ENCODE data around the gene TEN1. TPM values are rescaled to one million over a fixed set of nuclear protein-coding genes. Genes with fewer than 3 reads are reported as not detected.

The TEN1 gene
- total and polyA plus RNA-seq, 9 of the 15 experiments (the other 6 are each of a cell fraction or from before 2014, with no cell fraction given), result 1.3 to 25.7 (median 10.1) TPM

GRCh38 chr17:76019833-76020467 lies 40.9 kb downstream of the TEN1 start (continued):
- TF ChIP-seq, protein P1, sequence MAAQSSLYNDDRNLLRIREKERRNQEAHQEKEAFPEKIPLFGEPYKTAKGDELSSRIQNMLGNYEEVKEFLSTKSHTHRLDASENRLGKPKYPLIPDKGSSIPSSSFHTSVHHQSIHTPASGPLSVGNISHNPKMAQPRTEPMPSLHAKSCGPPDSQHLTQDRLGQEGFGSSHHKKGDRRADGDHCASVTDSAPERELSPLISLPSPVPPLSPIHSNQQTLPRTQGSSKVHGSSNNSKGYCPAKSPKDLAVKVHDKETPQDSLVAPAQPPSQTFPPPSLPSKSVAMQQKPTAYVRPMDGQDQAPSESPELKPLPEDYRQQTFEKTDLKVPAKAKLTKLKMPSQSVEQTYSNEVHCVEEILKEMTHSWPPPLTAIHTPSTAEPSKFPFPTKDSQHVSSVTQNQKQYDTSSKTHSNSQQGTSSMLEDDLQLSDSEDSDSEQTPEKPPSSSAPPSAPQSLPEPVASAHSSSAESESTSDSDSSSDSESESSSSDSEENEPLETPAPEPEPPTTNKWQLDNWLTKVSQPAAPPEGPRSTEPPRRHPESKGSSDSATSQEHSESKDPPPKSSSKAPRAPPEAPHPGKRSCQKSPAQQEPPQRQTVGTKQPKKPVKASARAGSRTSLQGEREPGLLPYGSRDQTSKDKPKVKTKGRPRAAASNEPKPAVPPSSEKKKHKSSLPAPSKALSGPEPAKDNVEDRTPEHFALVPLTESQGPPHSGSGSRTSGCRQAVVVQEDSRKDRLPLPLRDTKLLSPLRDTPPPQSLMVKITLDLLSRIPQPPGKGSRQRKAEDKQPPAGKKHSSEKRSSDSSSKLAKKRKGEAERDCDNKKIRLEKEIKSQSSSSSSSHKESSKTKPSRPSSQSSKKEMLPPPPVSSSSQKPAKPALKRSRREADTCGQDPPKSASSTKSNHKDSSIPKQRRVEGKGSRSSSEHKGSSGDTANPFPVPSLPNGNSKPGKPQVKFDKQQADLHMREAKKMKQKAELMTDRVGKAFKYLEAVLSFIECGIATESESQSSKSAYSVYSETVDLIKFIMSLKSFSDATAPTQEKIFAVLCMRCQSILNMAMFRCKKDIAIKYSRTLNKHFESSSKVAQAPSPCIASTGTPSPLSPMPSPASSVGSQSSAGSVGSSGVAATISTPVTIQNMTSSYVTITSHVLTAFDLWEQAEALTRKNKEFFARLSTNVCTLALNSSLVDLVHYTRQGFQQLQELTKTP (IDR thresholded peaks at IDR 0.05; ENCODE audit: low read depth in 1 of 2, partially characterized antibody in 2 of 2), result peak in 1 of 2 experiments; percentile 73
- TF ChIP-seq, protein P2, sequence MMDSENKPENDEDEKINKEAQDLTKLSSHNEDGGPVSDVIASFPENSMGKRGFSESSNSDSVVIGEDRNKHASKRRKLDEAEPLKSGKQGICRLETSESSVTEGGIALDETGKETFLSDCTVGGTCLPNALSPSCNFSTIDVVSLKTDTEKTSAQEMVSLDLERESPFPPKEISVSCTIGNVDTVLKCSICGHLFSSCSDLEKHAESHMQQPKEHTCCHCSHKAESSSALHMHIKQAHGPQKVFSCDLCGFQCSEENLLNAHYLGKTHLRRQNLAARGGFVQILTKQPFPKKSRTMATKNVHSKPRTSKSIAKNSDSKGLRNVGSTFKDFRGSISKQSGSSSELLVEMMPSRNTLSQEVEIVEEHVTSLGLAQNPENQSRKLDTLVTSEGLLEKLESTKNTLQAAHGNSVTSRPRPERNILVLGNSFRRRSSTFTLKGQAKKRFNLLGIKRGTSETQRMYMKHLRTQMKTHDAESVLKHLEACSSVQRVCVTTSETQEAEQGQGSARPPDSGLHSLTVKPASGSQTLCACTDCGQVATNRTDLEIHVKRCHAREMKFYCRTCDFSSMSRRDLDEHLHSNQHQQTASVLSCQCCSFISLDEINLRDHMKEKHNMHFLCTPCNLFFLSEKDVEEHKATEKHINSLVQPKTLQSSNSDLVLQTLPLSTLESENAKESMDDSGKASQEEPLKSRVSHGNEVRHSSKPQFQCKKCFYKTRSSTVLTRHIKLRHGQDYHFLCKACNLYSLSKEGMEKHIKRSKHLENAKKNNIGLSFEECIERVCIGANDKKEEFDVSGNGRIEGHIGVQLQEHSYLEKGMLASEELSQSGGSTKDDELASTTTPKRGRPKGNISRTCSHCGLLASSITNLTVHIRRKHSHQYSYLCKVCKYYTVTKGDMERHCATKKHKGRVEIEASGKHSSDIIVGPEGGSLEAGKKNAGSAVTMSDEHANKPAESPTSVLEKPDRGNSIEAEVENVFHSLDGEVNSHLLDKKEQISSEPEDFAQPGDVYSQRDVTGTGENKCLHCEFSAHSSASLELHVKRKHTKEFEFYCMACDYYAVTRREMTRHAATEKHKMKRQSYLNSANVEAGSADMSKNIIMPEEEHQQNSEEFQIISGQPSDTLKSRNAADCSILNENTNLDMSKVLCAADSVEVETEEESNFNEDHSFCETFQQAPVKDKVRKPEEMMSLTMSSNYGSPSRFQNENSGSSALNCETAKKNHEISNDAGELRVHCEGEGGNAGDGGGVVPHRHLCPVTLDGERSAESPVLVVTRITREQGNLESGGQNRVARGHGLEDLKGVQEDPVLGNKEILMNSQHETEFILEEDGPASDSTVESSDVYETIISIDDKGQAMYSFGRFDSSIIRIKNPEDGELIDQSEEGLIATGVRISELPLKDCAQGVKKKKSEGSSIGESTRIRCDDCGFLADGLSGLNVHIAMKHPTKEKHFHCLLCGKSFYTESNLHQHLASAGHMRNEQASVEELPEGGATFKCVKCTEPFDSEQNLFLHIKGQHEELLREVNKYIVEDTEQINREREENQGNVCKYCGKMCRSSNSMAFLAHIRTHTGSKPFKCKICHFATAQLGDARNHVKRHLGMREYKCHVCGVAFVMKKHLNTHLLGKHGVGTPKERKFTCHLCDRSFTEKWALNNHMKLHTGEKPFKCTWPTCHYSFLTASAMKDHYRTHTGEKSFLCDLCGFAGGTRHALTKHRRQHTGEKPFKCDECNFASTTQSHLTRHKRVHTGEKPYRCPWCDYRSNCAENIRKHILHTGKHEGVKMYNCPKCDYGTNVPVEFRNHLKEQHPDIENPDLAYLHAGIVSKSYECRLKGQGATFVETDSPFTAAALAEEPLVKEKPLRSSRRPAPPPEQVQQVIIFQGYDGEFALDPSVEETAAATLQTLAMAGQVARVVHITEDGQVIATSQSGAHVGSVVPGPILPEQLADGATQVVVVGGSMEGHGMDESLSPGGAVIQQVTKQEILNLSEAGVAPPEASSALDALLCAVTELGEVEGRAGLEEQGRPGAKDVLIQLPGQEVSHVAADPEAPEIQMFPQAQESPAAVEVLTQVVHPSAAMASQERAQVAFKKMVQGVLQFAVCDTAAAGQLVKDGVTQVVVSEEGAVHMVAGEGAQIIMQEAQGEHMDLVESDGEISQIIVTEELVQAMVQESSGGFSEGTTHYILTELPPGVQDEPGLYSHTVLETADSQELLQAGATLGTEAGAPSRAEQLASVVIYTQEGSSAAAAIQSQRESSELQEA (IDR thresholded peaks at IDR 0.05; ENCODE audit: low read depth), result peak; percentile 39; the same call in 1 of the 2 replicates
- TF ChIP-seq BRD9 (IDR thresholded peaks at IDR 0.05; ENCODE audit: low read depth, partially characterized antibody), result peak; percentile 100
- peak; percentile 71 for TF ChIP-seq TOE1 (IDR thresholded peaks at IDR 0.05; ENCODE audit: borderline replicate concordance)
- TF ChIP-seq TOE1 (CRISPR knock-in tag; IDR thresholded peaks at IDR 0.05; ENCODE audit: borderline replicate concordance, low read depth), result no peak
- TF ChIP-seq HLTF (IDR thresholded peaks at IDR 0.05), result peak; percentile 92
